Measurements from ENCODE around the gene ANO6.

DNA sequence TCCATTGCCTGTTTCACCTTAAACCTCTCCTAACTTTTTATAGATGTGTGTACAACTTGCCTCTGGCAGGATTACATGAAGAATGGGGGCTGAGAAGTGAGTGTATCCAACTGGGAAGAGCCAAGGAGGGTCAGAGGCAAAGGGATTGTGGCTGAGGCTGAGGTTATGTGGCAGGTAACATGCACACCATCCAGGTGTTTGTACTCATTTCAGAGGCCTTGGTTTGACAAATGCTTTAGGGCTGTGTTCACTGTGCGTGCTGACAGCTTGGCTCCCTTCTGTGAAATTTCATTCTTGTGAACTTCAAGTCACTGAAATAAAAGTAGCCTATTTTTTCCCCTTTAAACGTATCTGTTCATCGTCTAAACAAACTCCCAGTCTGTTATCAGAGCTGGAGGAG lies 47.7 kb downstream of the ANO6 start:
- TF ChIP-seq, protein P1, sequence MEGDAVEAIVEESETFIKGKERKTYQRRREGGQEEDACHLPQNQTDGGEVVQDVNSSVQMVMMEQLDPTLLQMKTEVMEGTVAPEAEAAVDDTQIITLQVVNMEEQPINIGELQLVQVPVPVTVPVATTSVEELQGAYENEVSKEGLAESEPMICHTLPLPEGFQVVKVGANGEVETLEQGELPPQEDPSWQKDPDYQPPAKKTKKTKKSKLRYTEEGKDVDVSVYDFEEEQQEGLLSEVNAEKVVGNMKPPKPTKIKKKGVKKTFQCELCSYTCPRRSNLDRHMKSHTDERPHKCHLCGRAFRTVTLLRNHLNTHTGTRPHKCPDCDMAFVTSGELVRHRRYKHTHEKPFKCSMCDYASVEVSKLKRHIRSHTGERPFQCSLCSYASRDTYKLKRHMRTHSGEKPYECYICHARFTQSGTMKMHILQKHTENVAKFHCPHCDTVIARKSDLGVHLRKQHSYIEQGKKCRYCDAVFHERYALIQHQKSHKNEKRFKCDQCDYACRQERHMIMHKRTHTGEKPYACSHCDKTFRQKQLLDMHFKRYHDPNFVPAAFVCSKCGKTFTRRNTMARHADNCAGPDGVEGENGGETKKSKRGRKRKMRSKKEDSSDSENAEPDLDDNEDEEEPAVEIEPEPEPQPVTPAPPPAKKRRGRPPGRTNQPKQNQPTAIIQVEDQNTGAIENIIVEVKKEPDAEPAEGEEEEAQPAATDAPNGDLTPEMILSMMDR (IDR thresholded peaks at IDR 0.05): no peak
- no peak for TF ChIP-seq POLR2A (IDR thresholded peaks at IDR 0.05)
